K562 (cell line): Measurements from ENCODE around the gene CNP. TPM values are rescaled to one million over a fixed set of nuclear protein-coding genes. Genes with fewer than 3 reads are reported as not detected.

Experiments used
- CBX1 ChIP-seq: sonication (generic); IDR thresholded peaks from 2 replicates; pipeline ENCODE4 v1.6.1; 2016; ENCODE audit warnings: antibody characterized with exemption, low read depth, mild to moderate bottlenecking
- CXXC5 ChIP-seq: fragments of 250-450 bp; sonication (Bioruptor Pico); IDR thresholded peaks from 2 replicates; pipeline ENCODE4 v1.8.0; 2022; ENCODE audit warnings: inconsistent platforms, mild to moderate bottlenecking, moderate library complexity
- KAT7 ChIP-seq: sonication (generic); formaldehyde crosslinking; IDR thresholded peaks from 2 replicates; pipeline ENCODE4 v1.8.0; 2022; ENCODE audit warnings: missing genetic modification reagents, mild to moderate bottlenecking, borderline replicate concordance
- SMAD2 ChIP-seq: fragments of 150-350 bp; IDR thresholded peaks from 2 replicates; pipeline ENCODE4 v1.6.1; 2014; ENCODE audit warnings: low read depth, mild to moderate bottlenecking, low read length
- YY1 ChIP-seq, 3 experiments: IDR thresholded peaks; 2 replicates each; pipeline ENCODE4 v1.6.1; 2011; ENCODE audit warnings: low read length in 2 of 3, mild to moderate bottlenecking in 2 of 3, moderate library complexity in 2 of 3, borderline replicate concordance in 1 of 3, control low read depth in 1 of 3, low read depth in 1 of 3; ENCODE audit not compliant: insufficient read depth in 3 of 3, insufficient replicate concordance in 2 of 3, control insufficient read depth in 1 of 3, insufficient read length in 1 of 3; ENCODE audit errors: extremely low read depth in 1 of 3
- ZNF431 ChIP-seq: sonication (generic); formaldehyde crosslinking; IDR thresholded peaks from 2 replicates; pipeline ENCODE4 v1.8.0; 2022; ENCODE audit warnings: mild to moderate bottlenecking, missing genetic modification reagents
- polyA plus RNA-seq, 8 experiments: library from polyadenylated mRNA; depleted of rRNA in 4 of 8; stranded (reverse) in 5 of 8; unstranded in 3 of 8; fragments of >200 nt; fragmentation: Nextera tagmentation in 2 of 8; fragmentation: Illumina TruSeq in 1 of 8; extraction: Ambion mirVana in 2 of 8; extraction: Trizol in 1 of 8; gene quantifications; 2 replicates each; pipeline versions ENCODE4 v1.2.1 to v1.2.3, GENCODE V29; 2011 to 2014; ENCODE audit warnings: inconsistent platforms in 1 of 8, missing spikeins in 1 of 8
- total RNA-seq, 7 experiments: library from RNA; depleted of rRNA in 6 of 7; stranded (reverse); fragments of >200 nt in 6 of 7; fragmentation: Illumina TruSeq in 2 of 7; extraction: Trizol in 2 of 7; gene quantifications; 2 replicates each; pipeline versions ENCODE4 v1.2.1 to v1.2.3, GENCODE V29; 2011 to 2021; ENCODE audit warnings: low replicate concordance in 1 of 7
- TF ChIP-seq, protein P1 (sequence below): sonication (generic); formaldehyde crosslinking; IDR thresholded peaks from 2 replicates; pipeline ENCODE4 v1.9.0; 2022; ENCODE audit warnings: mild to moderate bottlenecking, missing genetic modification reagents
- TF ChIP-seq, protein P2 (sequence below): fragments of 200-600 bp; sonication (generic); IDR thresholded peaks from one replicate; pipeline ENCODE4 v1.6.1; 2012; ENCODE audit warnings: mild to moderate bottlenecking, low read depth, low read length, inconsistent platforms
- TF ChIP-seq, protein P3 (sequence below): fragments of 250-450 bp; sonication (Bioruptor Pico); IDR thresholded peaks from 2 replicates; pipeline ENCODE4 v1.4.0; 2020; ENCODE audit warnings: borderline replicate concordance
- TF ChIP-seq, protein P4 (sequence below): fragments of 450-650 bp; formaldehyde crosslinking; IDR thresholded peaks from 2 replicates; pipeline ENCODE4 v1.4.0; 2020; ENCODE audit warnings: mild to moderate bottlenecking, moderate library complexity

The CNP gene
- total and polyA plus RNA-seq, 9 of the 15 experiments (the other 6 are each of a cell fraction or from before 2014, with no cell fraction given) = 1.7 to 52.0 (median 29.1) TPM

DNA sequence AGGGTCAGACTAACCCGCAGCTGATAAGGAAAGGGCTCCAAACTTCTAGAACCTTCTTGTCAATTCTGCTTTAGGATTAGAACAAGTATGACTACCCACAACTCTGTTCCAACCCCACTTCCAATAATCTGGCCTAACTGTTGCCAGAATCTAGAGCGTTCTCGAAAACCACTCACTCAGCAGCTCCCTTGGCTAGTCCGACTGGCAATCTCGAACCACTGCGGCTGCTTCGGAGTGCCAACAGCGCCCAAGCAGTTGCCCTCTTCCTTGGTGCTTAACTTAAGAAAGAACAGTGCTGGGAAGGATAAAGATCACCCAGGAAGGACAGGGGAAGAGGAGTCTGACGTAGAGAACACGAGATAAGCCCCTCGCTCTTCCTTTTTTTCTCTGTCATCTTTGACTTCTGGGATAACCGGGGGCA lies 49.8 kb downstream of the CNP start (continued):
- TF ChIP-seq, protein P1, sequence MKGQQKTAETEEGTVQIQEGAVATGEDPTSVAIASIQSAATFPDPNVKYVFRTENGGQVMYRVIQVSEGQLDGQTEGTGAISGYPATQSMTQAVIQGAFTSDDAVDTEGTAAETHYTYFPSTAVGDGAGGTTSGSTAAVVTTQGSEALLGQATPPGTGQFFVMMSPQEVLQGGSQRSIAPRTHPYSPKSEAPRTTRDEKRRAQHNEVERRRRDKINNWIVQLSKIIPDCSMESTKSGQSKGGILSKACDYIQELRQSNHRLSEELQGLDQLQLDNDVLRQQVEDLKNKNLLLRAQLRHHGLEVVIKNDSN (CRISPR knock-in tag) = no peak
- TF ChIP-seq ZNF431 (CRISPR knock-in tag) (no peak), CBX1 (no peak), CXXC5 (CRISPR knock-in tag) (no peak), KAT7 (CRISPR knock-in tag) (no peak), SMAD2 (no peak), YY1 (IDR thresholded peaks at IDR 0.05; ENCODE audit: borderline replicate concordance in 1 of 3, control insufficient read depth in 1 of 3, extremely low read depth in 1 of 3, insufficient read depth in 3 of 3, insufficient read length in 1 of 3, insufficient replicate concordance in 2 of 3, low read depth in 1 of 3, low read length in 2 of 3) (no peak)
- TF ChIP-seq, protein P2, sequence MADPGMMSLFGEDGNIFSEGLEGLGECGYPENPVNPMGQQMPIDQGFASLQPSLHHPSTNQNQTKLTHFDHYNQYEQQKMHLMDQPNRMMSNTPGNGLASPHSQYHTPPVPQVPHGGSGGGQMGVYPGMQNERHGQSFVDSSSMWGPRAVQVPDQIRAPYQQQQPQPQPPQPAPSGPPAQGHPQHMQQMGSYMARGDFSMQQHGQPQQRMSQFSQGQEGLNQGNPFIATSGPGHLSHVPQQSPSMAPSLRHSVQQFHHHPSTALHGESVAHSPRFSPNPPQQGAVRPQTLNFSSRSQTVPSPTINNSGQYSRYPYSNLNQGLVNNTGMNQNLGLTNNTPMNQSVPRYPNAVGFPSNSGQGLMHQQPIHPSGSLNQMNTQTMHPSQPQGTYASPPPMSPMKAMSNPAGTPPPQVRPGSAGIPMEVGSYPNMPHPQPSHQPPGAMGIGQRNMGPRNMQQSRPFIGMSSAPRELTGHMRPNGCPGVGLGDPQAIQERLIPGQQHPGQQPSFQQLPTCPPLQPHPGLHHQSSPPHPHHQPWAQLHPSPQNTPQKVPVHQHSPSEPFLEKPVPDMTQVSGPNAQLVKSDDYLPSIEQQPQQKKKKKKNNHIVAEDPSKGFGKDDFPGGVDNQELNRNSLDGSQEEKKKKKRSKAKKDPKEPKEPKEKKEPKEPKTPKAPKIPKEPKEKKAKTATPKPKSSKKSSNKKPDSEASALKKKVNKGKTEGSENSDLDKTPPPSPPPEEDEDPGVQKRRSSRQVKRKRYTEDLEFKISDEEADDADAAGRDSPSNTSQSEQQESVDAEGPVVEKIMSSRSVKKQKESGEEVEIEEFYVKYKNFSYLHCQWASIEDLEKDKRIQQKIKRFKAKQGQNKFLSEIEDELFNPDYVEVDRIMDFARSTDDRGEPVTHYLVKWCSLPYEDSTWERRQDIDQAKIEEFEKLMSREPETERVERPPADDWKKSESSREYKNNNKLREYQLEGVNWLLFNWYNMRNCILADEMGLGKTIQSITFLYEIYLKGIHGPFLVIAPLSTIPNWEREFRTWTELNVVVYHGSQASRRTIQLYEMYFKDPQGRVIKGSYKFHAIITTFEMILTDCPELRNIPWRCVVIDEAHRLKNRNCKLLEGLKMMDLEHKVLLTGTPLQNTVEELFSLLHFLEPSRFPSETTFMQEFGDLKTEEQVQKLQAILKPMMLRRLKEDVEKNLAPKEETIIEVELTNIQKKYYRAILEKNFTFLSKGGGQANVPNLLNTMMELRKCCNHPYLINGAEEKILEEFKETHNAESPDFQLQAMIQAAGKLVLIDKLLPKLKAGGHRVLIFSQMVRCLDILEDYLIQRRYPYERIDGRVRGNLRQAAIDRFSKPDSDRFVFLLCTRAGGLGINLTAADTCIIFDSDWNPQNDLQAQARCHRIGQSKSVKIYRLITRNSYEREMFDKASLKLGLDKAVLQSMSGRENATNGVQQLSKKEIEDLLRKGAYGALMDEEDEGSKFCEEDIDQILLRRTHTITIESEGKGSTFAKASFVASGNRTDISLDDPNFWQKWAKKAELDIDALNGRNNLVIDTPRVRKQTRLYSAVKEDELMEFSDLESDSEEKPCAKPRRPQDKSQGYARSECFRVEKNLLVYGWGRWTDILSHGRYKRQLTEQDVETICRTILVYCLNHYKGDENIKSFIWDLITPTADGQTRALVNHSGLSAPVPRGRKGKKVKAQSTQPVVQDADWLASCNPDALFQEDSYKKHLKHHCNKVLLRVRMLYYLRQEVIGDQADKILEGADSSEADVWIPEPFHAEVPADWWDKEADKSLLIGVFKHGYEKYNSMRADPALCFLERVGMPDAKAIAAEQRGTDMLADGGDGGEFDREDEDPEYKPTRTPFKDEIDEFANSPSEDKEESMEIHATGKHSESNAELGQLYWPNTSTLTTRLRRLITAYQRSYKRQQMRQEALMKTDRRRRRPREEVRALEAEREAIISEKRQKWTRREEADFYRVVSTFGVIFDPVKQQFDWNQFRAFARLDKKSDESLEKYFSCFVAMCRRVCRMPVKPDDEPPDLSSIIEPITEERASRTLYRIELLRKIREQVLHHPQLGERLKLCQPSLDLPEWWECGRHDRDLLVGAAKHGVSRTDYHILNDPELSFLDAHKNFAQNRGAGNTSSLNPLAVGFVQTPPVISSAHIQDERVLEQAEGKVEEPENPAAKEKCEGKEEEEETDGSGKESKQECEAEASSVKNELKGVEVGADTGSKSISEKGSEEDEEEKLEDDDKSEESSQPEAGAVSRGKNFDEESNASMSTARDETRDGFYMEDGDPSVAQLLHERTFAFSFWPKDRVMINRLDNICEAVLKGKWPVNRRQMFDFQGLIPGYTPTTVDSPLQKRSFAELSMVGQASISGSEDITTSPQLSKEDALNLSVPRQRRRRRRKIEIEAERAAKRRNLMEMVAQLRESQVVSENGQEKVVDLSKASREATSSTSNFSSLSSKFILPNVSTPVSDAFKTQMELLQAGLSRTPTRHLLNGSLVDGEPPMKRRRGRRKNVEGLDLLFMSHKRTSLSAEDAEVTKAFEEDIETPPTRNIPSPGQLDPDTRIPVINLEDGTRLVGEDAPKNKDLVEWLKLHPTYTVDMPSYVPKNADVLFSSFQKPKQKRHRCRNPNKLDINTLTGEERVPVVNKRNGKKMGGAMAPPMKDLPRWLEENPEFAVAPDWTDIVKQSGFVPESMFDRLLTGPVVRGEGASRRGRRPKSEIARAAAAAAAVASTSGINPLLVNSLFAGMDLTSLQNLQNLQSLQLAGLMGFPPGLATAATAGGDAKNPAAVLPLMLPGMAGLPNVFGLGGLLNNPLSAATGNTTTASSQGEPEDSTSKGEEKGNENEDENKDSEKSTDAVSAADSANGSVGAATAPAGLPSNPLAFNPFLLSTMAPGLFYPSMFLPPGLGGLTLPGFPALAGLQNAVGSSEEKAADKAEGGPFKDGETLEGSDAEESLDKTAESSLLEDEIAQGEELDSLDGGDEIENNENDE = no peak
- TF ChIP-seq, protein P3, sequence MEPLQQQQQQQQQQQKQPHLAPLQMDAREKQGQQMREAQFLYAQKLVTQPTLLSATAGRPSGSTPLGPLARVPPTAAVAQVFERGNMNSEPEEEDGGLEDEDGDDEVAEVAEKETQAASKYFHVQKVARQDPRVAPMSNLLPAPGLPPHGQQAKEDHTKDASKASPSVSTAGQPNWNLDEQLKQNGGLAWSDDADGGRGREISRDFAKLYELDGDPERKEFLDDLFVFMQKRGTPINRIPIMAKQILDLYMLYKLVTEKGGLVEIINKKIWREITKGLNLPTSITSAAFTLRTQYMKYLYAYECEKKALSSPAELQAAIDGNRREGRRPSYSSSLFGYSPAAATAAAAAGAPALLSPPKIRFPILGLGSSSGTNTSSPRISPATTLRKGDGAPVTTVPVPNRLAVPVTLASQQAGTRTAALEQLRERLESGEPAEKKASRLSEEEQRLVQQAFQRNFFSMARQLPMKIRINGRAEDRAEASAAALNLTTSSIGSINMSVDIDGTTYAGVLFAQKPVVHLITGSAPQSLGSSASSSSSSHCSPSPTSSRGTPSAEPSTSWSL (CRISPR knock-in tag) = no peak
- TF ChIP-seq, protein P4, sequence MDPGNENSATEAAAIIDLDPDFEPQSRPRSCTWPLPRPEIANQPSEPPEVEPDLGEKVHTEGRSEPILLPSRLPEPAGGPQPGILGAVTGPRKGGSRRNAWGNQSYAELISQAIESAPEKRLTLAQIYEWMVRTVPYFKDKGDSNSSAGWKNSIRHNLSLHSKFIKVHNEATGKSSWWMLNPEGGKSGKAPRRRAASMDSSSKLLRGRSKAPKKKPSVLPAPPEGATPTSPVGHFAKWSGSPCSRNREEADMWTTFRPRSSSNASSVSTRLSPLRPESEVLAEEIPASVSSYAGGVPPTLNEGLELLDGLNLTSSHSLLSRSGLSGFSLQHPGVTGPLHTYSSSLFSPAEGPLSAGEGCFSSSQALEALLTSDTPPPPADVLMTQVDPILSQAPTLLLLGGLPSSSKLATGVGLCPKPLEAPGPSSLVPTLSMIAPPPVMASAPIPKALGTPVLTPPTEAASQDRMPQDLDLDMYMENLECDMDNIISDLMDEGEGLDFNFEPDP (CRISPR knock-in tag) = no peak
